Measurements from ENCODE around the gene PHLDA1.
A peak's percentile ranks its signal among the peaks of the same experiment; 100 is the strongest.

GRCh38 chr12:76042147-76042546 lies 10.6 kb upstream of the PHLDA1 start:
- no peak for TF ChIP-seq SMC3 (IDR thresholded peaks at IDR 0.05; ENCODE audit: low read depth, low read length)
- TF ChIP-seq FOS (IDR thresholded peaks at IDR 0.05; ENCODE audit: low read depth, low read length), result no peak
- TF ChIP-seq CEBPB (IDR thresholded peaks at IDR 0.05; ENCODE audit: low read depth, low read length), result peak; percentile 83
- no peak for TF ChIP-seq CTCF (conservative IDR thresholded peaks at IDR 0.05; ENCODE audit: low read depth, low read length)
- TF ChIP-seq RFX5 (IDR thresholded peaks at IDR 0.05; ENCODE audit: low read depth, low read length), result no peak
- TF ChIP-seq POLR2A (IDR thresholded peaks at IDR 0.05; ENCODE audit: low read depth, low read length), result no peak
- TF ChIP-seq RCOR1 (IDR thresholded peaks at IDR 0.05; ENCODE audit: insufficient replicate concordance, low read length), result no peak
- TF ChIP-seq RAD21 (IDR thresholded peaks at IDR 0.05; ENCODE audit: low read length), result no peak
- no peak for TF ChIP-seq CHD1 (IDR thresholded peaks at IDR 0.05; ENCODE audit: low read depth, low read length)
- TF ChIP-seq MAZ (IDR thresholded peaks at IDR 0.05; ENCODE audit: borderline replicate concordance, low read depth, low read length), result no peak
- TF ChIP-seq MXI1 (IDR thresholded peaks at IDR 0.05; ENCODE audit: borderline replicate concordance, low read depth, low read length), result no peak
